Mesendoderm (in vitro differentiated cells): Measurements from ENCODE around the gene CTCFL.
"Not testable (repeated sequence)": the region's sequence is repeated elsewhere in the genome, so short reads cannot be mapped to it uniquely, and the experiment has no call there.

Source experiments
- DNase-seq: peaks from one replicate; pipeline ENCODE4 v3.0.0; 2013
- H2AK5ac ChIP-seq: 2 replicates; pipeline ENCODE4 v1.6.1; 2013; ENCODE audit warnings: low read length, inconsistent platforms
- H2BK120ac ChIP-seq: 2 replicates; pipeline ENCODE4 v1.6.1; 2013; ENCODE audit warnings: low read depth, mild to moderate bottlenecking, low read length, moderate library complexity, mixed read lengths
- H2BK15ac ChIP-seq: replicated peaks from 2 replicates; pipeline ENCODE4 v1.6.1; 2013; ENCODE audit warnings: low read depth, mild to moderate bottlenecking, moderate library complexity
- H2BK5ac ChIP-seq: 2 replicates; pipeline ENCODE4 v1.6.1; 2013; ENCODE audit warnings: low read length, inconsistent platforms
- H3K18ac ChIP-seq: 2 replicates; pipeline ENCODE4 v1.6.1; 2013; ENCODE audit warnings: mild to moderate bottlenecking, low read length, mixed read lengths
- H3K23ac ChIP-seq: one replicate; pipeline ENCODE4 v1.6.1; 2013; ENCODE audit warnings: low read length
- H3K27ac ChIP-seq: 2 replicates; pipeline ENCODE4 v1.5.1; 2013; ENCODE audit warnings: low read depth, mild to moderate bottlenecking, inconsistent platforms, low read length, moderate library complexity
- H3K27me3 ChIP-seq: 2 replicates; pipeline ENCODE4 v1.6.1; 2013; ENCODE audit warnings: low read length, control low read depth, mild to moderate bottlenecking, inconsistent platforms; ENCODE audit not compliant: insufficient read depth, poor library complexity
- H3K36me3 ChIP-seq: 2 replicates; pipeline ENCODE4 v1.6.1; 2013; ENCODE audit warnings: low read length, inconsistent platforms; ENCODE audit not compliant: control insufficient read depth, insufficient read depth
- H3K4ac ChIP-seq: one replicate; pipeline ENCODE4 v1.6.1; 2013; ENCODE audit warnings: low read depth, mild to moderate bottlenecking, low read length, moderate library complexity
- H3K4me1 ChIP-seq: 2 replicates; pipeline ENCODE4 v1.6.1; 2013; ENCODE audit warnings: low read depth, low read length, inconsistent platforms; ENCODE audit not compliant: control insufficient read depth
- H3K4me2 ChIP-seq: 2 replicates; pipeline ENCODE4 v1.6.1; 2013; ENCODE audit warnings: low read length
- H3K4me3 ChIP-seq: 2 replicates; pipeline ENCODE4 v1.5.1; 2013; ENCODE audit warnings: mild to moderate bottlenecking, low read length
- H3K56ac ChIP-seq: one replicate; pipeline ENCODE4 v1.6.1; 2013; ENCODE audit warnings: low read length
- H3K79me1 ChIP-seq: 2 replicates; pipeline ENCODE4 v1.6.1; 2013; ENCODE audit warnings: low read length, inconsistent platforms
- H3K79me2 ChIP-seq: 2 replicates; pipeline ENCODE4 v1.6.1; 2013; ENCODE audit warnings: mild to moderate bottlenecking, low read length; ENCODE audit not compliant: control insufficient read depth, insufficient read depth
- H3K9ac ChIP-seq: 2 replicates; pipeline ENCODE4 v1.6.1; 2013; ENCODE audit warnings: low read length, inconsistent platforms
- H4K5ac ChIP-seq: one replicate; pipeline ENCODE4 v1.6.1; 2013; ENCODE audit warnings: low read length
- H4K8ac ChIP-seq: one replicate; pipeline ENCODE4 v1.6.1; 2013; ENCODE audit warnings: low read depth, mild to moderate bottlenecking, control low read depth, low read length, moderate library complexity
- WGBS: extraction: QIAGEN DNeasy Blood & Tissue Kit; methylation state at CpG from one replicate; pipeline ENCODE4 v1.1.7; 2013; ENCODE audit warnings: low lambda C conversion rate, missing lambda C conversion rate; ENCODE audit not compliant: insufficient coverage; ENCODE audit errors: extremely low coverage; 5-methylcytosine and 5-hydroxymethylcytosine counted together

CTCFL gene

GRCh38 chr20:57522380-57523140 lies 2.4 kb downstream of the CTCFL start:
- H3K27ac ChIP-seq = no peak overlapping the region
- no peak overlapping the region for H3K4me3 ChIP-seq
- H3K27me3 ChIP-seq = no peaks in the 10 kb centered on the region
- no peak overlapping the region for H3K18ac ChIP-seq
- no peaks in the 10 kb centered on the region for H3K36me3 ChIP-seq
- no peak overlapping the region for H3K4me2 ChIP-seq
- H3K9ac ChIP-seq = no peak overlapping the region
- no peak overlapping the region for H2BK5ac ChIP-seq
- no CpG with 5 or more reads among the region's 5 CpGs for WGBS
- no peak overlapping the region for H2AK5ac ChIP-seq
- no peak overlapping the region for H3K56ac ChIP-seq
- H2BK15ac ChIP-seq = no peak overlapping the region
- no peak overlapping the region for H4K5ac ChIP-seq
- H3K23ac ChIP-seq = no peak overlapping the region
- H3K4me1 ChIP-seq = no peaks in the 10 kb centered on the region
- H2BK120ac ChIP-seq = no peak overlapping the region
- no peak overlapping the region for H4K8ac ChIP-seq
- H3K79me1 ChIP-seq = no peaks in the 10 kb centered on the region
- H3K4ac ChIP-seq = no peak overlapping the region
- DNase-seq = no peak
- no peaks in the 10 kb centered on the region for H3K79me2 ChIP-seq

- H3K4me2 ChIP-seq = no peak overlapping the region
- no peak overlapping the region for H3K9ac ChIP-seq
Observed at GRCh38 chr20:57517904-57518303, 7.0 kb downstream of the CTCFL start.

GRCh38 chr20:57514273-57514751 lies 10.6 kb downstream of the CTCFL start:
- DNase-seq = peak; percentile 82
- Histone ChIP-seq H2BK120ac (no peak overlapping the region), H3K23ac (no peak overlapping the region), H3K18ac (no peak overlapping the region), H3K79me2 (no peaks in the 10 kb centered on the region), H3K27me3 (no peaks in the 10 kb centered on the region), H3K9ac (peak overlapping the region; percentile 10), H3K4me3 (no peak overlapping the region), H2BK5ac (no peak overlapping the region), H2AK5ac (no peak overlapping the region), H3K56ac (no peak overlapping the region), H3K4me2 (no peak overlapping the region), H4K5ac (no peak overlapping the region), H3K79me1 (no peaks in the 10 kb centered on the region), H3K4me1 (no peaks in the 10 kb centered on the region), H2BK15ac (no peak overlapping the region), H4K8ac (no peak overlapping the region), H3K4ac (no peak overlapping the region), H3K36me3 (no peaks in the 10 kb centered on the region), H3K27ac (no peak overlapping the region)
- no CpG with 5 or more reads among the region's 17 CpGs for WGBS

More at GRCh38 chr20:57517904-57518303, 7.0 kb downstream of the CTCFL start:
- no peaks in the 10 kb centered on the region for H3K79me1 ChIP-seq
- H3K18ac ChIP-seq = no peak overlapping the region
- no peak overlapping the region for H3K23ac ChIP-seq
- H4K5ac ChIP-seq = no peak overlapping the region
- no peak overlapping the region for H4K8ac ChIP-seq
- WGBS = no CpG with 5 or more reads among the region's 5 CpGs
- H3K36me3 ChIP-seq = no peaks in the 10 kb centered on the region
- H3K4me3 ChIP-seq = no peak overlapping the region
- H3K27ac ChIP-seq = no peak overlapping the region
- no peak overlapping the region for H2BK5ac ChIP-seq
- no peaks in the 10 kb centered on the region for H3K79me2 ChIP-seq
- H3K56ac ChIP-seq = no peak overlapping the region
- no peak overlapping the region for H3K4ac ChIP-seq
- no peak for DNase-seq
- H2AK5ac ChIP-seq = no peak overlapping the region
- H2BK15ac ChIP-seq = no peak overlapping the region
- no peaks in the 10 kb centered on the region for H3K4me1 ChIP-seq
- H3K27me3 ChIP-seq = no peaks in the 10 kb centered on the region
- no peak overlapping the region for H2BK120ac ChIP-seq

GRCh38 chr20:57513199-57513598 lies 11.7 kb downstream of the CTCFL start:
- H3K4ac ChIP-seq = no peak overlapping the region
- no peaks in the 10 kb centered on the region for H3K27me3 ChIP-seq
- H2BK120ac ChIP-seq = no peak overlapping the region
- no peaks in the 10 kb centered on the region for H3K4me1 ChIP-seq
- WGBS = no CpG with 5 or more reads among the region's 1 CpG
- no peak overlapping the region for H4K8ac ChIP-seq
- H3K23ac ChIP-seq = no peak overlapping the region
- H2BK5ac ChIP-seq = no peak overlapping the region
- H3K9ac ChIP-seq = no peak overlapping the region
- no peak overlapping the region for H3K4me3 ChIP-seq
- H4K5ac ChIP-seq = no peak overlapping the region
- no peak overlapping the region for H2BK15ac ChIP-seq
- no peak overlapping the region for H2AK5ac ChIP-seq
- H3K18ac ChIP-seq = no peak overlapping the region
- H3K79me1 ChIP-seq = no peaks in the 10 kb centered on the region
- DNase-seq = no peak
- H3K56ac ChIP-seq = no peak overlapping the region
- no peaks in the 10 kb centered on the region for H3K79me2 ChIP-seq
- no peak overlapping the region for H3K27ac ChIP-seq
- no peaks in the 10 kb centered on the region for H3K36me3 ChIP-seq
- no peak overlapping the region for H3K4me2 ChIP-seq

- H3K27ac ChIP-seq = no peak overlapping the region
- no peak overlapping the region for H3K4me2 ChIP-seq
- no peak overlapping the region for H3K4me3 ChIP-seq
- no peak overlapping the region for H4K5ac ChIP-seq
- no peaks in the 10 kb centered on the region for H3K36me3 ChIP-seq
- DNase-seq = no peak
- H2BK5ac ChIP-seq = no peak overlapping the region
- H2AK5ac ChIP-seq = no peak overlapping the region
- no peak overlapping the region for H2BK15ac ChIP-seq
- no peak overlapping the region for H3K9ac ChIP-seq
- H3K18ac ChIP-seq = no peak overlapping the region
- no peaks in the 10 kb centered on the region for H3K4me1 ChIP-seq
- H2BK120ac ChIP-seq = no peak overlapping the region
- no peaks in the 10 kb centered on the region for H3K79me1 ChIP-seq
- WGBS = no CpG with 5 or more reads among the region's 5 CpGs
- H3K79me2 ChIP-seq = no peaks in the 10 kb centered on the region
- peak overlapping the region; percentile 7 for H3K56ac ChIP-seq
- no peak overlapping the region for H4K8ac ChIP-seq
- H3K23ac ChIP-seq = no peak overlapping the region
- no peaks in the 10 kb centered on the region for H3K27me3 ChIP-seq
- no peak overlapping the region for H3K4ac ChIP-seq
Observed at GRCh38 chr20:57512432-57512831, 12.5 kb downstream of the CTCFL start.

- H3K79me2 ChIP-seq, H4K8ac ChIP-seq, H3K23ac ChIP-seq, H3K36me3 ChIP-seq, H3K4ac ChIP-seq, H3K4me1 ChIP-seq, H3K56ac ChIP-seq, H3K27me3 ChIP-seq, H3K4me3 ChIP-seq, H3K4me2 ChIP-seq, H2BK15ac ChIP-seq, H3K9ac ChIP-seq, DNase-seq, H3K79me1 ChIP-seq, H2BK5ac ChIP-seq, H2AK5ac ChIP-seq, H3K27ac ChIP-seq, H2BK120ac ChIP-seq, H4K5ac ChIP-seq, H3K18ac ChIP-seq: not testable (repeated sequence)
- WGBS = no CpG with 5 or more reads among the region's 7 CpGs
Observed at GRCh38 chr20:57511709-57512108, 13.2 kb downstream of the CTCFL start.
